Ovary (tissue), 9 donors: ENCODE measurements around the gene SET. TPM values are rescaled to one million over a fixed set of nuclear protein-coding genes. Genes with fewer than 3 reads are reported as not detected.
A peak's percentile ranks its signal among the peaks of the same experiment; 100 is the strongest.

Experiments
- DNase-seq, 5 donors: peaks; one replicate each; pipeline ENCODE4 v3.0.0-alpha.2; 2019 to 2020
- H3K27ac ChIP-seq, 2 donors: fragments of 200-600 bp; one replicate each; pipeline versions ENCODE4 v1.5.1 to v1.8.0; 2019 to 2022
- H3K27me3 ChIP-seq: fragments of 200-600 bp; one replicate; pipeline ENCODE4 v1.8.0; 2022
- H3K36me3 ChIP-seq: fragments of 200-600 bp; sonication (generic); one replicate; pipeline ENCODE4 v1.5.1; 2019
- H3K4me1 ChIP-seq: one replicate; pipeline ENCODE4 v1.8.1; 2013; ENCODE audit warnings: mild to moderate bottlenecking, moderate library complexity; ENCODE audit not compliant: insufficient read depth
- H3K4me3 ChIP-seq: fragments of 200-600 bp; sonication (generic); one replicate; pipeline ENCODE4 v1.5.1; 2017
- H3K9me3 ChIP-seq, 2 donors: fragments of 200-600 bp in 1 of 2; sonication (generic) in 1 of 2; one replicate each; pipeline versions ENCODE4 v1.5.1 to v1.8.1; 2013 to 2019; ENCODE audit warnings: mild to moderate bottlenecking in 1 of 2, moderate library complexity in 1 of 2
- EP300 ChIP-seq: sonication (generic); formaldehyde crosslinking; IDR thresholded peaks from one replicate; pipeline ENCODE4 v1.6.1; 2017; ENCODE audit warnings: antibody characterized with exemption
- POLR2A ChIP-seq: fragments of 450-650 bp; IDR thresholded peaks from one replicate; pipeline ENCODE4 v1.6.1; 2017; ENCODE audit warnings: antibody characterized with exemption, mild to moderate bottlenecking, moderate library complexity
- WGBS, 3 donors: extraction: QIAGEN DNeasy Blood & Tissue Kit in 1 of 3; methylation state at CpG; one replicate each; pipeline versions ENCODE4 v1.1.5 to v1.1.7; 2013 to 2017; 5-methylcytosine and 5-hydroxymethylcytosine counted together
- intact Hi-C, 4 donors: fragments of 100-400 bp; cut with DNase I; formaldehyde crosslinking; loops; one replicate each; pipeline versions ENCODE4 v1.11.0 to v1.15.1; 2022 to 2023
- polyA plus RNA-seq, 2 donors: library from polyadenylated mRNA; stranded (reverse); fragments of 200-250 nt in 1 of 2; fragments of 350-450 nt in 1 of 2; fragmentation: Illumina TruSeq in 1 of 2; extraction: RNeasy Lipid Tissue Mini Kit (QIAGEN cat#74804) in 1 of 2; gene quantifications; one replicate each; pipeline ENCODE4 v1.2.3, GENCODE V29; 2013 to 2014
- total RNA-seq, 7 donors: library from RNA; depleted of rRNA in 2 of 7; stranded (reverse); fragments of >200 nt in 2 of 7; fragmentation: NEBNext Ultra II Directional in 3 of 7; extraction: Animal tissue kit (Norgen Biotek cat#: 25700) in 3 of 7; gene quantifications; one replicate each; pipeline versions ENCODE4 v1.1.0 to v1.2.4, GENCODE V29; 2016 to 2023
- TF ChIP-seq, protein P1 (sequence below), 3 donors: fragments of 450-650 bp in 2 of 3; fragments of 200-600 bp in 1 of 3; IDR thresholded peaks; one replicate each; pipeline versions ENCODE4 v1.5.1 to v1.8.0; 2016 to 2022; ENCODE audit warnings: antibody characterized with exemption in 3 of 3, mild to moderate bottlenecking in 1 of 3
- donor health status: DM: no; HTN: no; CAD: no; lungs with moderate emphysema.
- donor health status: DM: no; HTN: no; CAD: no.
- donor health status: Bipolar disorder and iron deficiency.
- donor health status: DM: yes; HTN: yes; CAD: no.
- donor health status: DM: no; HTN: no; CAD: no.
- donor health status: DM: yes; HTN: yes; CAD: no.

Gene SET
- total and polyA plus RNA-seq, 9 donors, result 119 to 328 (median 291) TPM

GRCh38 chr9:128731691-128732090 lies 42.7 kb downstream of the SET start:
- no peaks in the 10 kb centered on the region for H3K36me3 ChIP-seq
- intact Hi-C loops, result loop anchor here in 1 of 4 donors (10.0 kb wide), 1 partner anchor 193 kb away; the partner anchor contains the start of gene PHYHD1
- H3K4me1 ChIP-seq, result no peaks in the 10 kb centered on the region
- TF ChIP-seq, protein P1, sequence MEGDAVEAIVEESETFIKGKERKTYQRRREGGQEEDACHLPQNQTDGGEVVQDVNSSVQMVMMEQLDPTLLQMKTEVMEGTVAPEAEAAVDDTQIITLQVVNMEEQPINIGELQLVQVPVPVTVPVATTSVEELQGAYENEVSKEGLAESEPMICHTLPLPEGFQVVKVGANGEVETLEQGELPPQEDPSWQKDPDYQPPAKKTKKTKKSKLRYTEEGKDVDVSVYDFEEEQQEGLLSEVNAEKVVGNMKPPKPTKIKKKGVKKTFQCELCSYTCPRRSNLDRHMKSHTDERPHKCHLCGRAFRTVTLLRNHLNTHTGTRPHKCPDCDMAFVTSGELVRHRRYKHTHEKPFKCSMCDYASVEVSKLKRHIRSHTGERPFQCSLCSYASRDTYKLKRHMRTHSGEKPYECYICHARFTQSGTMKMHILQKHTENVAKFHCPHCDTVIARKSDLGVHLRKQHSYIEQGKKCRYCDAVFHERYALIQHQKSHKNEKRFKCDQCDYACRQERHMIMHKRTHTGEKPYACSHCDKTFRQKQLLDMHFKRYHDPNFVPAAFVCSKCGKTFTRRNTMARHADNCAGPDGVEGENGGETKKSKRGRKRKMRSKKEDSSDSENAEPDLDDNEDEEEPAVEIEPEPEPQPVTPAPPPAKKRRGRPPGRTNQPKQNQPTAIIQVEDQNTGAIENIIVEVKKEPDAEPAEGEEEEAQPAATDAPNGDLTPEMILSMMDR (IDR thresholded peaks at IDR 0.05), result no peak
- TF ChIP-seq EP300, result no peak
- TF ChIP-seq POLR2A, result no peak
- WGBS, 3 donors, result 81 to 83% (median 81%) methylated on average over 9 of the region's 9 CpGs
- no peak overlapping the region for H3K27ac ChIP-seq
- no peaks in the 10 kb centered on the region for H3K27me3 ChIP-seq
- no peak for DNase-seq
- no peaks in the 10 kb centered on the region for H3K9me3 ChIP-seq
- H3K4me3 ChIP-seq, result no peak overlapping the region

DNA sequence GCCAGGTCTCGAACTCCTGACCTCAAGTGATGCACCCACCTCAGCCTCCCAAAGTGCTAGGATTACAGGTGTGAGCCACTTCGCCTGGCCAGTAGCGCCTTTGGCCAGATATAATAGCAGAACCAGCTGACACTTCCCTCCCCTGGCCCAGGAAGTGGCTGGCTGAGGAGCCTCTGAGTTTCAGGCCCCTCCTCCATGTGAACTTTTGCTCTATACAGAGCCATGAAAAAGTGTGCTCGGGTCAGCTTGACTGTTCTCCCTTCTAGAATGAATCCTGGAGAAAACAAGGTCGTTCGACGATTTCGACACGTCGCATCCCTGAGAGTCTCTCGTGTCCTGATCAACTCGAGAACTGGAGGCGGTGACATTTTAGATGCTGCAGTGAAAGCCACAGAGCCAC lies 43.6 kb downstream of the SET start:
- H3K4me1 ChIP-seq, result no peaks in the 10 kb centered on the region
- intact Hi-C loops, result loop anchor here in 1 of 4 donors (10.0 kb wide), 1 partner anchor 192 kb away; the partner anchor contains the start of gene PHYHD1
- no peaks in the 10 kb centered on the region for H3K27me3 ChIP-seq
- no peak overlapping the region for H3K4me3 ChIP-seq
- TF ChIP-seq, protein P1 (IDR thresholded peaks at IDR 0.05), result no peak
- no peak for TF ChIP-seq EP300
- TF ChIP-seq POLR2A, result no peak
- WGBS, 3 donors, result 72 to 84% (median 75%) methylated on average over 13 of the region's 13 CpGs
- no peak for DNase-seq
- H3K36me3 ChIP-seq, result no peaks in the 10 kb centered on the region
- H3K27ac ChIP-seq, result no peak overlapping the region
- H3K9me3 ChIP-seq, result no peaks in the 10 kb centered on the region

- TF ChIP-seq EP300, result no peak
- TF ChIP-seq, protein P1 (IDR thresholded peaks at IDR 0.05), result peak in 1 of 3 donors; percentile 20
- intact Hi-C loops, result loop anchor here in 1 of 4 donors (10.0 kb wide), 1 partner anchor 192 kb away; the partner anchor contains the start of gene PHYHD1
- 32 to 46% (median 33%) methylated on average over 9 of the region's 9 CpGs for WGBS, 3 donors
- no peaks in the 10 kb centered on the region for H3K9me3 ChIP-seq
- H3K4me1 ChIP-seq, result no peaks in the 10 kb centered on the region
- no peaks in the 10 kb centered on the region for H3K36me3 ChIP-seq
- H3K27me3 ChIP-seq, result no peaks in the 10 kb centered on the region
- H3K27ac ChIP-seq, result no peak overlapping the region
- peak; percentile 52 to 73 (median 54) for DNase-seq
- no peak overlapping the region for H3K4me3 ChIP-seq
Observed at GRCh38 chr9:128733256-128733655, 44.2 kb downstream of the SET start.

DNA sequence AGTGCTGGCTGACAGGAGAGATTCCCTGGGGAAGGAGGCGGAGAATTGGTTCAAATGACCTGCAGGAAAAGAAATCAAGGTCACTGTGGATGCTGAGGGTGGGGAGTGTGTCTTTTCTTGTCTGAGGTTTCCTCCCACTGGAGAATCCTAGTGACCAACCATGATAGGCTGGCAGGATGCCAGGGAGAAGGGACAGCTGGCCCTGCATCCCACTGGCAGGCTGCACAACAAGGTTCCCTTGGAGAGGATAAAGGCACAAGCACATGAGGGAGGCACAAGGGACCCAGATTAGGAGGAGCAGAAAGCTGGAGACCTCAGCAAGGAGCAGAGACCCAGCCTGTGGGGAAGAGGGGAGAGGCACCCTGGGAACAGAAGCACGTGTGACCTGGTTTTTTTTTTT lies 46.4 kb downstream of the SET start:
- no peaks in the 10 kb centered on the region for H3K27me3 ChIP-seq
- 56 to 65% (median 59%) methylated on average over 2 of the region's 2 CpGs for WGBS, 3 donors
- no peak overlapping the region for H3K4me3 ChIP-seq
- H3K9me3 ChIP-seq, result no peaks in the 10 kb centered on the region
- TF ChIP-seq POLR2A, result no peak
- TF ChIP-seq EP300, result no peak
- TF ChIP-seq, protein P1 (IDR thresholded peaks at IDR 0.05), result no peak
- no peaks in the 10 kb centered on the region for H3K36me3 ChIP-seq
- no peak for DNase-seq
- intact Hi-C loops, result loop anchor here in 1 of 4 donors (10.0 kb wide), 1 partner anchor 189 kb away; the partner anchor contains the start of gene PHYHD1
- H3K27ac ChIP-seq, result no peak overlapping the region
- no peaks in the 10 kb centered on the region for H3K4me1 ChIP-seq
